Small intestine (tissue), 7 donors: ENCODE results near the gene NTN1. TPM values are rescaled to one million over a fixed set of nuclear protein-coding genes. Genes with fewer than 3 reads are reported as not detected.

Source experiments
- DNase-seq, 2 donors: peaks; one replicate each; pipeline versions ENCODE4 v3.0.0 to v3.0.0-alpha.2; 2013
- FAIRE-seq: peaks from 2 replicates; lab custom pipeline; 2012; peaks lifted over from hg19 to GRCh38; lab: Jason Lieb, UNC
- H3K27ac ChIP-seq, 3 donors: one replicate each; pipeline ENCODE4 v1.5.1; 2013; ENCODE audit warnings: low read length in 2 of 3, mild to moderate bottlenecking in 2 of 3, control low read depth in 1 of 3, inconsistent platforms in 1 of 3, low read depth in 1 of 3, moderate library complexity in 1 of 3
- H3K27me3 ChIP-seq, 3 donors: one replicate each; pipeline ENCODE4 v1.6.1; 2013; ENCODE audit warnings: low read length in 3 of 3, inconsistent platforms in 1 of 3; ENCODE audit not compliant: control insufficient read depth in 3 of 3, insufficient read depth in 3 of 3
- H3K36me3 ChIP-seq, 3 donors: one replicate each; pipeline ENCODE4 v1.6.1; 2013; ENCODE audit warnings: low read length in 3 of 3, inconsistent platforms in 1 of 3, low read depth in 1 of 3, mild to moderate bottlenecking in 1 of 3, moderate library complexity in 1 of 3; ENCODE audit not compliant: control insufficient read depth in 3 of 3, insufficient read depth in 2 of 3
- H3K4me1 ChIP-seq, 3 donors: one replicate each; pipeline ENCODE4 v1.6.1; 2013; ENCODE audit warnings: low read length in 2 of 3, inconsistent platforms in 1 of 3, low read depth in 1 of 3, mild to moderate bottlenecking in 1 of 3, moderate library complexity in 1 of 3; ENCODE audit not compliant: control insufficient read depth in 3 of 3, insufficient read depth in 2 of 3
- H3K4me3 ChIP-seq, 3 donors: one replicate each; pipeline ENCODE4 v1.5.1; 2013; ENCODE audit warnings: low read length in 3 of 3, control low read depth in 1 of 3, inconsistent platforms in 1 of 3, low read depth in 1 of 3, mild to moderate bottlenecking in 1 of 3, moderate library complexity in 1 of 3
- H3K9me3 ChIP-seq, 2 donors: one replicate each; pipeline ENCODE4 v1.6.1; 2013; ENCODE audit warnings: low read depth in 1 of 2, low read length in 1 of 2; ENCODE audit not compliant: control insufficient read depth in 2 of 2, insufficient read depth in 1 of 2
- WGBS, 3 donors: extraction: QIAGEN DNeasy Blood & Tissue Kit; methylation state at CpG; one replicate each; pipeline ENCODE4 v1.1.7; 2013; 5-methylcytosine and 5-hydroxymethylcytosine counted together
- polyA plus RNA-seq, 4 donors: library from polyadenylated mRNA; stranded (reverse) in 3 of 4; unstranded in 1 of 4; fragments of 200-250 nt in 3 of 4; fragments of 120-200 nt in 1 of 4; gene quantifications; one replicate each; pipeline versions ENCODE4 v1.2.1 to v1.2.3, GENCODE V29; 2013
- donor health status: healthy with polysubstance abuse.
- donor health status: control.
- donor health status: control.
- donor health status: Bipolar disorder and iron deficiency.
- donor health status: healthy.

Gene NTN1
- polyA plus RNA-seq, 4 donors = 0.22 to 13.2 (median 2.6) TPM

DNA sequence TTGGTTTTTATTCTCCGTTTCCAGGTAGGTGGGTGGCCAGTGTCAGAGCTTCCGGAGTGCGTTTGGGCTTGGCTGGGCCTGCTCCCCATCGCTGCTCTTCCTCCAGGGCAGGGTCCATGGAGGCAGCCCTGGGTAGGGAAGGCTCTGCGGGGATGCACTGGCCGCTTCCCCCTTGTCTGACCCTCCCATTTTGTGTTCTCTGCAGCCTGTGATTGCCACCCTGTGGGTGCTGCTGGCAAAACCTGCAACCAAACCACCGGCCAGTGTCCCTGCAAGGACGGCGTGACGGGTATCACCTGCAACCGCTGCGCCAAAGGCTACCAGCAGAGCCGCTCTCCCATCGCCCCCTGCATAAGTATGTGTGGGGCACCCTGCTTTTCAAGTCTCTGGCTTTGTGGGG lies 158.3 kb downstream of the NTN1 start:
- Histone ChIP-seq H3K9me3 (peaks cover 0 to 4% of the 10 kb centered on the region in 2 donors), H3K27ac (no peak overlapping the region), H3K4me3 (no peak overlapping the region), H3K27me3 (no peaks in the 10 kb centered on the region), H3K36me3 (peaks cover 0 to 4% (median 0%) of the 10 kb centered on the region in 3 donors), H3K4me1 (peaks cover 0 to 8% (median 0%) of the 10 kb centered on the region in 3 donors)
- DNase-seq = no peak
- WGBS, 3 donors = 89 to 94% (median 90%) methylated on average over 14 of the region's 14 CpGs
- no peak for FAIRE-seq

DNA sequence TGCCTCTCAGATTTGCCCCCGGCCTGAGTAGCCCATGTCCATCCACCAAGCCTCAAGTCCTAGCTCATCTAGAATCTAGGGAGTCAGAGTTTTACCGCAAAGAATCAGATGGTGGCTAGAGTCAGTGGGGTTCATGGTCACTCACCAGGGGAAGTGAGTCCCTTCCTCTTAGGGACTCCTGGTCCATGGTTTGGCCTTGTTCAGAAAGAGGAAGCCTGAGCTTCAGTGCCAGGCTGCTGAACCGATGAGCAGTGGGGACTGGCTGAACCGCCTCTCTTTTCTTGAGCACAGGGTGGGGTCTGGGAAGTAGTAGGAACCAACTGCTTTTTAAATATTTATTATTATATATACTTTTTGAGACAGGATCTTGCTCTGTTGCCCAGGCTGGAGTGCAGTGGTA lies 160.3 kb downstream of the NTN1 start:
- no peak overlapping the region for H3K27ac ChIP-seq
- peaks cover 0 to 8% (median 0%) of the 10 kb centered on the region in 3 donors for H3K36me3 ChIP-seq
- 77 to 81% (median 80%) methylated on average over 4 of the region's 4 CpGs for WGBS, 3 donors
- peaks cover 0 to 7% of the 10 kb centered on the region in 2 donors for H3K9me3 ChIP-seq
- no peaks in the 10 kb centered on the region for H3K27me3 ChIP-seq
- FAIRE-seq = no peak
- H3K4me3 ChIP-seq = no peak overlapping the region
- DNase-seq = no peak
- H3K4me1 ChIP-seq = peaks cover 0 to 11% (median 0%) of the 10 kb centered on the region in 3 donors

DNA sequence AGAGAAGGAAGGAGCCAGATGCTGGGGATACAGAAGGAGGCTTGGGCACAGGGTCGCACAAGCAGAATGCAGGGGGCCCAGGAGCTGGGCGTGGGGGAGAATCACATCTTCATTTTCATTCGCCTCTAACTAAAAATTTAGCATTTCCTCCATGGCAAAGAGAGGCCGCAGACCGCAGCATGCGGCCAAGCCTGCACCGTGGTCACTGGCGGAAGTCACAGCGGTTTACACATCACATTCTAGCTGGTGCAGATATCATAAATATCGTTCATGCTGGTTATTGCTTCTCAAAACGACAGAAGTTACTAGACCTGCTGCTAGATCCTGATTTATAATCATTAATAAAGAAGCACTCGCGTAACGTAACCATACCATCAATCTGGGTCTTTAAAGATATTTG lies 162.0 kb downstream of the NTN1 start:
- H3K9me3 ChIP-seq = peaks cover 0 to 7% of the 10 kb centered on the region in 2 donors
- no peak overlapping the region for H3K27ac ChIP-seq
- WGBS, 3 donors = 77 to 86% (median 82%) methylated on average over 14 of the region's 14 CpGs
- no peak for FAIRE-seq
- DNase-seq = no peak
- peaks cover 0 to 13% (median 0%) of the 10 kb centered on the region in 3 donors for H3K4me1 ChIP-seq
- H3K27me3 ChIP-seq = no peaks in the 10 kb centered on the region
- peaks cover 0 to 8% (median 0%) of the 10 kb centered on the region in 3 donors for H3K36me3 ChIP-seq
- H3K4me3 ChIP-seq = no peak overlapping the region

- H3K9me3 ChIP-seq = peaks cover 0 to 7% of the 10 kb centered on the region in 2 donors
- FAIRE-seq = no peak
- H3K4me1 ChIP-seq = peaks cover 0 to 14% (median 2%) of the 10 kb centered on the region in 3 donors
- DNase-seq = no peak
- no peaks in the 10 kb centered on the region for H3K27me3 ChIP-seq
- H3K27ac ChIP-seq = peak overlapping the region in 1 of 3 donors; percentile 46
- H3K36me3 ChIP-seq = peaks cover 0 to 8% (median 0%) of the 10 kb centered on the region in 3 donors
- no peak overlapping the region for H3K4me3 ChIP-seq
- WGBS, 3 donors = 73 to 83% (median 79%) methylated on average over 9 of the region's 9 CpGs
Measured at GRCh38 chr17:9185142-9185541, 163.8 kb downstream of the NTN1 start.

GRCh38 chr17:9185688-9186284 lies 164.5 kb downstream of the NTN1 start:
- FAIRE-seq = no peak
- H3K27ac ChIP-seq = no peak overlapping the region
- WGBS, 3 donors = 85 to 91% (median 91%) methylated on average over 4 of the region's 4 CpGs
- H3K36me3 ChIP-seq = peaks cover 0 to 8% (median 0%) of the 10 kb centered on the region in 3 donors
- H3K27me3 ChIP-seq = no peaks in the 10 kb centered on the region
- no peak for DNase-seq
- H3K9me3 ChIP-seq = peaks cover 0 to 7% of the 10 kb centered on the region in 2 donors
- no peak overlapping the region for H3K4me3 ChIP-seq
- H3K4me1 ChIP-seq = peaks cover 0 to 18% (median 2%) of the 10 kb centered on the region in 3 donors

- peaks cover 0 to 4% (median 0%) of the 10 kb centered on the region in 3 donors for H3K36me3 ChIP-seq
- FAIRE-seq = no peak
- no peaks in the 10 kb centered on the region for H3K27me3 ChIP-seq
- peaks cover 0 to 7% of the 10 kb centered on the region in 2 donors for H3K9me3 ChIP-seq
- no peak for DNase-seq
- H3K27ac ChIP-seq = no peak overlapping the region
- peaks cover 0 to 18% (median 2%) of the 10 kb centered on the region in 3 donors for H3K4me1 ChIP-seq
- no peak overlapping the region for H3K4me3 ChIP-seq
- 84 to 87% (median 84%) methylated on average over 7 of the region's 7 CpGs for WGBS, 3 donors
Measured at GRCh38 chr17:9187828-9188227, 166.5 kb downstream of the NTN1 start.

- DNase-seq (peak; percentile 26 to 50), FAIRE-seq (no peak)
- Histone ChIP-seq H3K4me1 (peaks cover 0 to 18% (median 2%) of the 10 kb centered on the region in 3 donors), H3K4me3 (no peak overlapping the region), H3K36me3 (peaks cover 0 to 4% (median 0%) of the 10 kb centered on the region in 3 donors), H3K27me3 (no peaks in the 10 kb centered on the region), H3K9me3 (peaks cover 0 to 7% of the 10 kb centered on the region in 2 donors), H3K27ac (no peak overlapping the region)
- WGBS, 3 donors = 86 to 92% (median 90%) methylated on average over 5 of the region's 5 CpGs
Measured at GRCh38 chr17:9188367-9188766, 167.1 kb downstream of the NTN1 start.

GRCh38 chr17:9189870-9190269 lies 168.6 kb downstream of the NTN1 start:
- Histone ChIP-seq H3K36me3 (peaks cover 0 to 4% (median 0%) of the 10 kb centered on the region in 3 donors), H3K27ac (no peak overlapping the region), H3K4me3 (no peak overlapping the region), H3K9me3 (peaks cover 0 to 7% of the 10 kb centered on the region in 2 donors), H3K27me3 (no peaks in the 10 kb centered on the region), H3K4me1 (peaks cover 0 to 18% (median 2%) of the 10 kb centered on the region in 3 donors)
- DNase-seq = peak; percentile 56 to 73
- 28 to 63% (median 33%) methylated on average over 3 of the region's 3 CpGs for WGBS, 3 donors
- no peak for FAIRE-seq
